GM18498 (cell line): ENCODE results near the gene MAP4K4.
A peak's percentile ranks its signal among the peaks of the same experiment; 100 is the strongest.

ENCODE experiments used
- ATAC-seq: cut with Tn5 transposase; IDR thresholded peaks from one replicate; pipeline ENCODE4 v1.9.1; 2021; ENCODE audit warnings: mild to moderate bottlenecking, moderate library complexity; ENCODE audit not compliant: unreplicated experiment

The MAP4K4 gene

GRCh38 chr2:101692041-101692440 is 5.5 kb upstream of the MAP4K4 start:
- no peak for ATAC-seq

- ATAC-seq: no peak
Measured at GRCh38 chr2:101692766-101693165, 4.7 kb upstream of the MAP4K4 start.

GRCh38 chr2:101693991-101694588 is 3.4 kb upstream of the MAP4K4 start:
- ATAC-seq: no peak

GRCh38 chr2:101696272-101697123 is 1.0 kb upstream of the MAP4K4 start:
- ATAC-seq: no peak

GRCh38 chr2:101698014-101698843 is 722 bp downstream of the MAP4K4 start:
- peak; percentile 43 for ATAC-seq

- ATAC-seq: no peak
Measured at GRCh38 chr2:101698844-101699754, 1.6 kb downstream of the MAP4K4 start.

- ATAC-seq: no peak
Measured at GRCh38 chr2:101699755-101700461, 2.4 kb downstream of the MAP4K4 start.

GRCh38 chr2:101704046-101704466 is 6.5 kb downstream of the MAP4K4 start:
- ATAC-seq: peak; percentile 43

- no peak for ATAC-seq
Measured at GRCh38 chr2:101704816-101705578, 7.5 kb downstream of the MAP4K4 start.

- ATAC-seq: no peak
Measured at GRCh38 chr2:101706121-101706818, 8.8 kb downstream of the MAP4K4 start.

- peak; percentile 60 for ATAC-seq
Measured at GRCh38 chr2:101706819-101707177, 9.3 kb downstream of the MAP4K4 start.

- no peak for ATAC-seq
Measured at GRCh38 chr2:101710036-101710435, 12.5 kb downstream of the MAP4K4 start.

GRCh38 chr2:101710471-101711318 is 13.2 kb downstream of the MAP4K4 start:
- ATAC-seq: peak; percentile 55

- no peak for ATAC-seq
Measured at GRCh38 chr2:101714118-101714517, 16.6 kb downstream of the MAP4K4 start.

GRCh38 chr2:101717071-101717845 is 19.8 kb downstream of the MAP4K4 start:
- peak; percentile 82 for ATAC-seq

- ATAC-seq: no peak
Measured at GRCh38 chr2:101718479-101718878, 21.0 kb downstream of the MAP4K4 start.
